ENCODE results near the gene VSTM2B.
"Not testable (repeated sequence)": the region's sequence is repeated elsewhere in the genome, so short reads cannot be mapped to it uniquely, and the experiment has no call there.

The VSTM2B gene

DNA sequence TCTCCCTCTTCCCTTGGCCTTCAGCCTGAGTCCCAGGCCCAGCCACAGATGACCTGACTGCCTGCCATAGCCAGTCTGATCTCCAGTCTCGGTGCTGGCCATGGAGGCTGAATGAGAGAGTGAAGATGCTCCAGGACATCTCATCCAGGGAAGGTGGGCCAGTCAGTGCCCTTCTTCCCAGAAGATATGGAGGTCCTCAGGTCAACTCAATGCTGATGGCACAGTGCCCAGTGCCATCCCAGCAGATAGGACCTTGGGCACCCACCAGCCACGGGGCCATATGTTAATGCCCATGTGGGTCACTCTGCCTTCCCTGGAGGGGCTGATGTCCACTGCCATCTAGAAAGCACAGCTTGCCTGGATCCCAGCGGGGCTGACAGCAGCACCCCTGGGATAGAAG is 7.2 kb downstream of the VSTM2B start:
- no peak for DNase-seq

DNA sequence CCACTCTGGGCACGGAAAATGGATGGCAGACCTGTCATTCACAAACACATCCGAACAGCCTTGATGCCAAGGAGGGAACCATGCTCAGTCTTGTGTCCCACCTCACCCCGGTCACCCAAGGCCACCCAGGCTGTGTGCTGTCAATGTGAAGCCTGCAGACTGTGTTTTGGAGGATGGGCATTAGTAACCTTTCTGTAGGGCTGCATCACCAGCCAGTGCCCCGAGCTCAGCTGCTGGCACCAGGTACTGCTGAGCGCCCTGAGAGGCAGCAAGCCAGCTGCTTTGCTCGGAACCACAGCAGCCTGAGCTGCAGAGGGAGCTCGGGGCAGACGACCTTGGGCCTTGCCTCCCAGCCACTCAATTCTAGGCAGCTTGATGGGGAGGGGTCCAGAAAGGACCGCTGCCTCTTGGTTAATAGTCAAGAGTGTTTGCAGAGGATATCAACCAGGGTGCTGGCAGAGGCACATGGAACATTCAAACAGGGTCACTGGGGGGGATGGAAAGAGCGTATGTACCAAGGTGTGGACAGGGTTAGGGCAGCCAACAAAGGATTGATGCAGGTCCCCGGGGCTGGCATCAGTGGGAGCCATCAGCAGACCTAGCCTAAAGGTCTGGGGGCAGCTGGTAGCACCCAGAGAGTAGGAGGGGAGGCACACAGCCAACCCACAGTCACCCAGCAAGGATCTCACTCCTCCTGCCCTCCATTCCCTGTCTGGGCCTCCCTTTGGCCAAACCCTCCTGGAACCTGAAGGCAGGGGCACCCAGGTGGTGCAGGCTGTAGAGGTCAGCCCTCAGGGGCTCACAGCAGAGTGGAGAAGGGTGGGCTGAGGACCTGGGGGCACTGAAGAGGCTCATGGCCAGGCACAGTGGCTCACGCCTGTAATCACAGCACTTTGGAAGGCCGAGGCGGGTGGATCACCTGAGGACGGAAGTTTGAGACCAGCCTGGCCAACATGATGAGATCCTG is 8.1 kb downstream of the VSTM2B start:
- no peak for DNase-seq

DNA sequence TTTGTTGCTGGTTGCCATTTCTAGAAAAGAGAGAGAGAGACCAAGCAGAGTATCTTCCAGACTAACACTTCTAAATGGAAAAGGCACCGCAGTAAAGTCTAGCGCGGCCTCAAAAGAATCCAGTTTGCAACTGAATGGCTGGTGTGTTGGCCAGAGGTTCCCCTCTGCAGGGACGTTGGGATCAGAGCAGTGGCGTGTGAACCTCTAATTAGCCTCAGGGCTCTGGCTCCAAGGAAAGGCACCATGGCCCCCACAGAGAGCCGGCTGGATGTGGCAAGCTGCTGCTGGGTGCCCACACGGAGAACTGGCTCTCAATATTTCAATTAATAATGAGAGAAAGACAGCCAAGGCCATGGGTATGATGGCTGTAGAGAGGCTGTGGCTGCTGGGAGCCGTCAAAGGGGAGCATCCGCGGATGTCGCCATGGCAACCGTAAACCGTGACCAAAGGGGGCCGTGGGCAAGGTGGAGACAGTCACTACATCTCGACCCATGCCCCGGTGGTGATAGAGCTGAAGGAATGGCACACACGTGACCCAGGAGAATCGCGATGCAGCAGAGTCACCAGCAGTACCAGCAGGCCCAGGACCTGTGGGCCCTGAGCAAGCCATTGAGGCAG is 9.5 kb downstream of the VSTM2B start:
- DNase-seq = no peak

DNA sequence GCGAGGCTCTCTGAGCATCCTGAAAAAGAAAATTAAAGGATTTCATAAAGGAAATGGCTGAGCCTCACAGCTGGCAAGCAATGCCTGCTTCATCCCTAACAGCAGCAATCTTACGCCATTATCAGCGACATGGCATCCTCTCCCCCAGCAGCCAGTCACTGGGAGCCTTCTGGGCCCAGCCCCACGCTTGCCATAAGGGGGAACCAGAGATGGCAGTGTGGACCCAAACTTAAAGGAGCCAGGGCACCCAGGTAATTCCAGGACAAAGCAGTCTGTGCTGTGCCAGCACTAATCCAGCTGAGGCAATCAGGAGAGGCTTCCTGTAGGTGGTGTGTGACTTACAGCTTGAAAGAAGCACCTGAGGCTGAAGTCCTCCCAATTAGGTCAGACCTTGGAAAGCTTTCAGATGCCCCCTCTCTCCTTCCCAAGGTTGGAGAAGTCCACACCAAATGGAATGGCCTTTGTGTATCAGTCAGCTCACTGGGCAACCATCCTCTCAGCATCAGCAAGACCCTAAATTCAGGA is 10.3 kb downstream of the VSTM2B start:
- no peak for DNase-seq

DNA sequence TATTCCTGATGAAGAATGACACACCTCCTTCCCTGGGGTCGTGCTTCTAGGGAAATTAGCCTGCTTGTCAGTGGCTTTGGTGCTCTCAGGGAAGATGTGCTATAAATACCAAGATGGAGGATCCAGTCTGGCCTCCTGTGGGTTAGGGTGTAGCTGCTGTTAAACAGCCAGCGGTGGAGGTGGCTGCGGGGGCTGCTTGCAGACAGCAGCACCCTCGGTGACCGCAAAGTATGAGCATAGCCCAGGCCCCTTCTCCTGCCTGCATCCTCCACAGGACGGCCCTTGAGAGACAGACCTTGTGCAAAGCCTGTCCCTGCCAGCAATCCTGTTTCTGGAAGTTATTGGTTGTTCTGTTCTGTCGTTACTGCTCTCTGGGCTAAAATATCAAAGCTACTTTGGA is 11.4 kb downstream of the VSTM2B start:
- no peak for DNase-seq

DNA sequence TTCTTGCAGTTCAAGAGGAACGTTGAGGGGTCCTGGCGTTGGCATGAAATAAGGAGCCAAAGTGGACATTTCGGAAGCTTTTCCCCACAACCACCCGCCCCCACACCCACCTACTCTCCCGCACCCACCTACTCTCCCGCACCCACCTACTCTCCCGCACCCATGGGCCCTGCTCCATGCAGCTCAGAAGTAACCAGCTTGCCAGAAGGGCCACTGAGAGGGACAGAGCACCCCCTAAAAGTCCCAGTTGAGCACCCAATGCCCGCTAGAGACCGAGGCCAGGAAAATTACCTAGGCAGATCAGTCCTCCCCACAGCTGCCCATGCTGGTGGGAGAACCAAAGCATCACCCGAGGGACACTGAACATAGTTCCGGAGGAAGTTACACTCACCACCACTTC is 11.8 kb downstream of the VSTM2B start:
- DNase-seq = no peak

DNA sequence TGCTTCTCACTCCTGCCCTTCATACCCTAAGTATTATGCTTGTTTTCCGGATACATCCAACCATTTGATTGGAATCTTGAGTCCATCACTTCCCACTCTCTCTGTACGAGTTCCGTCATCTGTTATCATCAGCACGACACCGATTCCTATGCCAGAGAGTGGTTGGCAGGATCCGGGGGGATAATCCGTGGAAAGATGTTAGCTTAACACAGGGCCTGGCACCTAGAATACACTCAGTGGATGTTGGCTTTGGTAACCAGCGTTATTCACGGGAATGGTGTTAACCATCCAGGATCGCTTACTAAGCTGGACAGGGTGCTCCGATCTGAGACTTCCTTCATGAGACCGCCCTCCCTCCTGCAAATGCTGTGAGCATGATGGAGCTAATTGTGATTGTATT is 12.4 kb downstream of the VSTM2B start:
- no peak for DNase-seq

DNA sequence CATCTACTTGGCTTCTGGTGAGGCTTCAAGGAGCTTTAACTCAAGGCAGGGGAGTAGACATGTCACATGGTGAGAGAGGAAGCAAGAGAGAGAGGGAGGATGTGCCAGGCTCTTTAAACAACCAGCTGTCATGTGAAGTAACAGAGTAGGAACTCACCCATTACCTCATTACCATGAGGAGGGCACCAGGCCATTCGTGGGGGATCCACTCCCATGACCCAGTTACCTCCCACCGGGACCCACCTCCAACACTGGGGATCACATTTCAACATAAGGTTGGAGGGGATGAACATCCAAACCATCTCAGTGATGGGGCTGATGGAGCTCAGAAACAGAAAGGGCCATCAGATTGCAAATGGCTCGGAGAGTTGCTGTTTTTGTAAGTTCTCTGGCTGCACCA is 12.9 kb downstream of the VSTM2B start:
- no peak for DNase-seq

DNA sequence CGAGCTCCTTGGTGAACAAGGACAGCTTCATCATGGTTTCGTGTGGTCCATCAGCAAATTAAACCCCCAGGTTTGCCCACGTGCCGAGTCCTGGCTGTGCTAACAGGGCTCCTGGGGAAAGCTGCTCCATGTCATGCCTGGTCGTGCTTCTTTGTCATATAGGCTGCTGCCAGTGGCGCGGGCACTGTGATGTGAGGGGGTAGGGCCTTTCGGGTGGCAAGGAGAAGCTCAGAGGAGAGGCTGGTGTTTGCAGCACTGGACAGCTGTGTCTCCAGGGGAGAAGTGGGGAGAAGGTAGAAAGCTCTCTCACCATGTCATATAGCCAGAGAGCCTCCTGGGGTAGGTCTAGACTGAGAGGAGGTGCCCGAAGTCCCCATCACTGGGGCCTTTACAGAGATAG is 13.3 kb downstream of the VSTM2B start:
- no peak for DNase-seq

DNA sequence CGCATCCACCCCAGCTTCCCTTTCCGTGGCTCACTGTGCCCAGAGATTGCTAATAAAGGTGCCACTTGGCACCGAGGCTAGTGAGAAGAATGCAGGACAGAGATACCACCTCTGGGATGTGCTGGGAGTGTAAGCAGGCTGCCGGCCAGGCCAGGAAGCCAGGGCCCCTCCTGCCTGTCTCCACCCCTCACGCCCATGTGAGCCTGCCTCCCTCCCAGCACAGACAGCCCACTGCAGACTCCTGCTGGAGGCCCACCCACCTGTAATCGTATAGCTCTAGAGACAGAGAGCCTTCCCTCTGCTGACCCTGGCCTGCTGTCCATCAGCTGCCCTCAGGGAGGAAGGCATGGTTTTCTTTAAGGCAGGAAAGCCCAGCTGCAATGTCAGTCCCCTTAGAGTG is 13.9 kb downstream of the VSTM2B start:
- DNase-seq = no peak

DNA sequence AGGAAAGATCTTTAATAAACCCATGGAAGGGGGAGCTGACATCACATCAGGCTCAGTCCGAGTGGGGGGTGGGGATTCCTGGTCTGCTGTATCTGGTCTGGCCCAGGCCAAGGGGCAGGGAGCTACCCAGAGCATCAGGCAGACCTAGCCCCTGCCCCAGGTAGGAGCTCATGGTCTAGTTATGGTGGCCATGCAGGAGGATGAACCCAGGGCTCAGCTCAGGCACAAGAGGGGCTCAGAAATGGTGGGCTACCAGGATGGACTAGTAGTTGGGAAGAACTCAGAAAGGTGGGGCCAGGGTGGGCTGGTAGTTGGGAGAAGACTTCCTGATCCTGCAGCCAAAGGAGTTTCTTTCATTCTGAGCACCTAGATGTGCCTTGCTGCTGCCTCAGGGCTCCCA is 14.3 kb downstream of the VSTM2B start:
- DNase-seq = no peak

DNA sequence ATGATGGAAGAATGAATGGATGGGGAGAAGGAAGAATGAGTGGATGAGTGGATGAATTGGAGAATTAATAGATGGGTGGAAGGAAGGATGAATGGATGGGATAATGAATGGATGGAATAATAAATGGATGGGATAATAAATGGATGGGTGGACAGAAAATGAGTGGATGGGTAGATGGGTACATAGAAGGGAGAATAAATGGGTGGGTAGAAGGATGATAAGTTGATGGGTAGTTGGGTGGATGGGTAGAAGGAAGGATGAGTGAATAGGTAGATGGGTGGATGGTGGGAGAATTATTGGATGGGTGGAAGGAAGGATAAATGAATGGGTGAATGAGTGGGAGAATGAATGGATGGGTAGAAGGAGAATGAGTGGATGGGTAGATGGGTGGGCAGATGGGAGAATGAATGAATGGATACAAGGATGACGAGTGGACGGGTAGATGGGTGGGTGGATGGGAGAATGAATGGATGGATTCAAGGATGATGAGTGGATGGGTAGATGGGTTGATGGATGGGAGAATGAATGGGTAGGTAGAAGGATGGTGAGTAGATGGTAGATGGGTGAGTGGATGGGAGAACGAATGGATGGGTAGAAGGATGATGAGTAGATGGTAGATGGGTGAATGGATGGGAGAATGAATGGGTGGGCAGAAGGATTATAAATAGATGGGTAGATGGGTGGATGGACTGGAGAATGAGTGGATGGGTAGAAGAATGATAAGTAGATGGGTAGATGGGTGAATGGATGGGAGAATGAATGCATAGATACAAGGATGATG is 15.9 kb downstream of the VSTM2B start:
- DNase-seq = no peak

DNA sequence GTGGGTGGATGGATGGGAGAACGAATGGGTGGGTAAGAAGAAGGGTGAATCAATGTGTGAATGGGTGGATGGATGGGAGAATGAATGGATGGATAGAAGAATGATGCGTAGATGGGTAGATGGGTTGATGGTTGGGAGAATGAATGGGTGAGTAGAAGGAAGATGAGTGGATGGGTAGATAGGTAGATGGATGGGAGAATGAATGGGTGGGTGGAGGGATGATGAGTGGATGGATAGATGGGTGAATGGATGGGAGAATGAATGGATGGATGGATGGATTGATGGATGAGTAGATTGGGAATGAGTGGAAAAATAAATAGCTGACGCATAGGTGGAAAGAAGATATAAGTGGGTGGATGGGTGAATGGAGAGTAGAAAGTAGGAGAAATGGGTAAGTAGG is 16.5 kb downstream of the VSTM2B start:
- DNase-seq = no peak

DNA sequence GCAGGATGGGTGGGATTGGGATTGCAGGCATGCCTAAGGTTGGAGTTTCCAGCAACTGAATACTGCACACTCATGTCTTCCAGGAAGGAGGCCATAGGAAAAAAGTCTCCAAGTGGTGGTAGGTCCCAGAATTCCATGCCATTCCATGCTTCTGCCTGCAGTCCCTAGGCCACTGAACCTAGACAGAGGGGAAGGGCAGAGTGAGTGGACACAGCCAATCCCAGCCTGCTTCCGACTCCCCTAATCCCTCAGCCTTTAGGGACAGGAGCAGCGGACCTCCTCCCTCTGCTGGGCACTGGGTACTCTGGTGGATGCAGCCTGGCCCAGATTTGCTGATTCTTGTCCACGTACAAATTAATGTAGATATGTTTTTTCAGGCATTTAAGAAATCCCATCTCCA is 17.0 kb downstream of the VSTM2B start:
- DNase-seq = no peak

DNA sequence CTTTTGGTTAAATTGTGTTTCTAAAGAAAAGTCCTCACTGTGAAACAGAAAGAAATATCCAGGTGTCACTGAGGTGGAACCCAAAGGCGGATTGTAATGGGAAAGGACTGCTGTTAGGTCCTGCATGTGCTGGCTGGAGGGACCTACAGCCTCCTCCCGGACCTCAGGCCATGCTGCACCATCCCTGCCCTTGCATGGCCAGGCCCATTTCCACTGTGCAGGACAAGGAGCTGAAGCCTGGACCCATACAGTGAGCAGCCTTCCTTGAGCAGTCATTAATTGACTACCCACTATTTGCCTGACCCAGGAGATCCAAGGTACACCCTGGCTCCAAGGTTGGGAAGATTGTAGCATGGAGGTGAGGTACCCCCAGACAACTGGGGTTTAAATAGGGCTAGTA is 17.6 kb downstream of the VSTM2B start:
- no peak for DNase-seq

DNA sequence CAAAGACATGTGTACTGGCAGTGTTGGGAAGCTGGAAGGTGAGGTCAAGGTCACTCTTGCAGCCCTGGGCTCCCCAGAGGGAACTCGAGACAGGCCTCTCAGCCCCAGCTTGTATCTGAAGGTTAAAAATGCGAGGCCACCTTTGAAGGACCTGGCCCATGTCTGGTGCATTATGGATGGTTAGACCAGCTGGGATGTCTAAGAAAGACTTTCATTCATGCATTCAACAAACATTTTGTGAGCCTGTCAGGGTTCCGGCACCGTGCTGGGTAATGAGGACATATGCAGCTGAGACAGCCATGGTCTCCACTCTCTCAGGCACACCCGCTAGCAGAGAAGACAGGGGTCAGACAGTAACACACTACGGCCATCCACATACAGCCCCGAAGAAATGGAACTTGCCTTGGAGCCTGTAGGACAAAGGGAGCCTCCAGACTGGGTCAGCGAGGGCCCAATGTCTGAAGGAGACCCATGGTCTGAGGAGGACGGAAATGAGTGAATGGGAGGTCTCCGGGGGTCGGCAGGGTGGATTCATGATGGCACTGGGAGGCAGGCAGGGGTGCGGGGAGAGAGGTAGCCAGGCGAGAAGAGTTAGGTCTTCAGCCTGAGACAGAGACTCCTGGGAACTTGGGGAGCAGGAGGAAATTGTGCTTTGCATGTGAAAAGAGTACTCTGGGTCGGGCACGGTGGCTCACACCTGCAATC is 19.0 kb downstream of the VSTM2B start:
- DNase-seq = no peak

DNA sequence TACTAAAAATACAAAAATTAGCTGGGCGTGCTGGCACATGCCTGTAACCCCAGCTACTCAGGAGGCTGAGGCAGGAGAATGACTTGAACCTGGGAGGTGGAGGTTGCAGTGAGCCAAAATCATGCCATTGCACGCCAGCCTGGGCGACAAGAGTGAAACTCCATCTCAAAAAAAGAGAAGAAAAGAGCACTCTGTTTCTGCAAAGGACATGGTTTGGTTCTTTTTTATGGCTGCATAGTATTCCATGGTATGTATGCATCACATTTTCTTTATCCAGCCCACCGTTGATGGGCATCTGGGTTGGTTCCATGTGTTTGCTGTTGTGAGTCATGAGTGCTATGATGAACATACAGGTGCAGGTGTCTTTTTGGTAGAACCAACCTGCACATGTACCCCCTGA is 19.7 kb downstream of the VSTM2B start:
- not testable (repeated sequence) for DNase-seq

DNA sequence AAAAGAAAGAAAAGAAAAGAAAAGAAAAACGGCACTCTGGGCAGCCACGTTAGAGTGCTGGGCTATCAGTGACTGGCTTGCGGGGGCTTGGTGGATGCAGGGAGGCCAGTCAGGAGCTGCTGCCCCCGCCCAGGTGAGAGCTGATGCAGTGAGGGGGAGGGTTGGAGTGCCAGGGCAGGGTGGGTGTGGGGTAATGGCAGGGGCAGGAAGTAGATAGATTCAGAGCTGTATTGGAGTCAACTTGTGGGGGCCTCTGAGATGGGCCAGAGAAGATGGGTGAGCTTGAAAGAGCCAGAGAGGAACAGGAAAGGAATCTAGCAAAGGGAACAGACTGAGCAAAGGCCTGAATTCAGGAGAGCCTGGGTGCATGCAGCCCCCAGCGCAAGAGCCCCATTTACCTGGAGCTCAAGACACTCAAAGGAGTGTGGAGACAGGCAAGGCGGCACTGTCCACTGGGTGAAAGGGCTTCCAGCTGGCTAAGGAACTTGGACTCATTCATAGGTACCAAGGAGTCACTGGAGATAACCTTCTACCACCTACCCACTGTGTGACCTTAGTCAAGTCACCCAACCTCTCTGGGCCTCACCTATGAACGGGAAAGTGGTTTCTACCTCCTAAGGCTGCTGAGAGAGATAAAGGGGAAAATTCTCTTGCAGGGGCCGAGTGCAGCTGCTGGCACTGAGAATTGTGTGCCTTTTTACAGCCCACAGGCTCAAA is 20.2 kb downstream of the VSTM2B start:
- no peak for DNase-seq

DNA sequence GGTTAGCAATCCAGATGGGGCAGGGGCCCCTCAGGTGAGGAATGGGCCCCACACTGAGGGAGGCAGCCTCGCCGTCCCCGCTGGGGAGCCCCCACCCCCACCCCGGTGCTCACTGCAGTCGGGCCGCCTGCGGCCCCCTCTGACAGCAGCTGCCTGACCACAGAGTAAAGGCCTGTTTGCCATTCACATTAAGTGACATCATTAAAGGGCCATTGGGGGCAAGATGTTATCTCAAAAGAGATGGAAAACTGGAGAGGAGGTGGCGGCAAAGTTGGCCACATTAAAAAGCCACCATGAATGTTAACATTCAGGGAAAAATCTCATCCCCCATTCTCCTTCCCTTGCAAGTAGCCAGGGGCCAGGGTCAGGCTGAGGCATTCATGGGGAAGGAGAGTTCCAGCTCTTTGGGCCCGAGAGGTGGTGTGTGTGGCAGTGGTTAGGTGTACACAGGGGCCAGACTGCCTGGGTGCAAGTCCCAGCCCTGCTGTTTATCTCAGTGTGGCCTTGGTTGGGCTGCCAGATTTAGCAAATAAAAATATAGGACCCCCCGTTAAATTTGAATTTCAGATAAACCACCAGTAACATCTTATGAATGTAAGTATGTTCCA is 20.9 kb downstream of the VSTM2B start:
- DNase-seq = no peak

DNA sequence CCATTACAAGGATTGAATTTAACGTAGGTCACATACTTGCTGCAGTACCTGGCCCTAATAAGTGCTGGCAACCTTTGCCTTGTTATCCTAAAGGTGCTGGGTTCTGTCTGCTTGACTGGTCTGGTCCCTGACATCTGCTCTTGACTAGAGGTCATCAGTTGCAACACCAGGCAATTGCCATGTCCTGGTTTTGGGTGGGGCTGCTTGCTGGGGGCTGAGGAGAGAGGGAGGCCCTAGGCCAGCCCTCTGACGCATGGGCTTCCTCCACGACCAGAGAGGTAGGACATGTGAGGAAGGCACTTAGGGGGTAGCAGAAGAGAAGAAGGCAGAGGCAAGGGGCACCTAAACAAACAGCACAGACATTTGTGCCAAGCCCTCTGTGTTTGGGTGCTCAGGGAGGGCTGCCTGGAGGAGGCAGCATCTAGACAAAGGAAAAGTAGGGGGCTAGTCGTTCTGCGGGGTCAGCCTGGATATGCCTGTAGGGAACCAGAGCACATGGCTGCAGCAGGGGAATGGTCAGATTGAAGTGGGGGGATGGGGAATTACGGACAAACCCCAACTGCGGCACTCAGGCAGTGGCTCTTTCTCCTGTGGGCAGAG is 21.7 kb downstream of the VSTM2B start:
- no peak for DNase-seq

DNA sequence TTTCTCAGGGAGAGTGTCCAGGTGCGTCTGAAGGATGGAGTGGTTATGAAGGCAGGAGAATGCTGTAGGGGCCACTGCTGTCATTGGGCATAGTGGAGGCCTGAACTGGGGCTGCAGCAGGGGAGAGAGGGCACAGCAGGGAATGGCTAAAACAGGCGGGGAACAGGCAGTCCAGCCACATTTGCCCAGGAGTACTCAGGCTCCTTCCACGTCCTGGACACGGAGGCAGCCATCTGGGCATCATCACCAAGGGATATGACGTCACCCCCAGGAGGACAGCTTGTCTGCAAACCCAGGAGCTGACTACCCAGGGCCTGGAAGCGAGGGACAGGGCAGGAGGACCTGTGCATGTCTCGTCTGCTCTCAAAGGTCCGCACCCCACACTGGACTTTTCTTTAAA is 22.2 kb downstream of the VSTM2B start:
- no peak for DNase-seq
